GM23338 (cell line): ENCODE data around the gene SACM1L. TPM values are rescaled to one million over a fixed set of nuclear protein-coding genes. Genes with fewer than 3 reads are reported as not detected.

Source experiments
- ATAC-seq: fragments of 200-7000 bp; cut with Tn5 transposase; 3 replicates; pipeline ENCODE4 v1.9.1; 2020
- DNase-seq: peaks from one replicate; pipeline ENCODE4 v3.0.0-alpha.2; 2015; ENCODE audit warnings: low spot score
- H2AFZ ChIP-seq: fragments of 200-600 bp; sonication (generic); 2 replicates; pipeline ENCODE4 v1.8.0; 2016; ENCODE audit warnings: antibody characterized with exemption, mild to moderate bottlenecking, moderate library complexity
- H3F3A ChIP-seq: fragments of 200-600 bp; sonication (generic); replicated peaks from 2 replicates; pipeline ENCODE4 v1.8.0; 2017; ENCODE audit warnings: antibody characterized with exemption, mixed run types, low read depth
- H3K27ac ChIP-seq: fragments of 200-600 bp; sonication (generic); 2 replicates; pipeline ENCODE4 v1.6.1; 2016; ENCODE audit warnings: low read depth
- H3K27me3 ChIP-seq: fragments of 200-600 bp; sonication (generic); 2 replicates; pipeline ENCODE4 v1.8.0; 2016; ENCODE audit warnings: mild to moderate bottlenecking, mixed run types, moderate library complexity; ENCODE audit not compliant: insufficient read depth
- H3K36me3 ChIP-seq: fragments of 200-600 bp; sonication (generic); 2 replicates; pipeline ENCODE4 v1.8.0; 2016; ENCODE audit warnings: mild to moderate bottlenecking; ENCODE audit not compliant: insufficient read depth
- H3K4me1 ChIP-seq: fragments of 200-600 bp; sonication (generic); 2 replicates; pipeline ENCODE4 v1.8.0; 2016; ENCODE audit warnings: mild to moderate bottlenecking, moderate library complexity; ENCODE audit not compliant: insufficient read depth
- H3K4me2 ChIP-seq: fragments of 200-600 bp; sonication (generic); 2 replicates; pipeline ENCODE4 v1.7.1; 2017; ENCODE audit warnings: mixed run types
- H3K4me3 ChIP-seq: fragments of 200-600 bp; sonication (generic); 2 replicates; pipeline ENCODE4 v1.6.1; 2016; ENCODE audit warnings: mixed run types
- H3K79me2 ChIP-seq: fragments of 200-600 bp; sonication (generic); replicated peaks from 2 replicates; pipeline ENCODE4 v1.8.0; 2017; ENCODE audit warnings: mild to moderate bottlenecking; ENCODE audit not compliant: insufficient read depth
- H3K9me2 ChIP-seq: fragments of 200-600 bp; sonication (generic); 2 replicates; pipeline ENCODE4 v1.8.0; 2017; ENCODE audit not compliant: insufficient read depth
- H4K20me1 ChIP-seq: fragments of 200-600 bp; sonication (generic); replicated peaks from 2 replicates; pipeline ENCODE4 v1.8.0; 2017; ENCODE audit warnings: mild to moderate bottlenecking; ENCODE audit not compliant: insufficient read depth
- H3K27ac Mint-ChIP-seq: 2 replicates; pipeline ENCODE4 v1.8.0; 2020; ENCODE audit warnings: inconsistent platforms, mild to moderate bottlenecking, moderate library complexity, mixed read lengths
- H3K27me3 Mint-ChIP-seq: 3 replicates; pipeline ENCODE4 v1.8.0; 2022; ENCODE audit warnings: low read depth, mild to moderate bottlenecking, moderate library complexity, mixed read lengths, inconsistent platforms; ENCODE audit not compliant: insufficient read depth, poor library complexity
- H3K36me3 Mint-ChIP-seq: 3 replicates; pipeline ENCODE4 v1.8.0; 2021; ENCODE audit warnings: low read depth, mild to moderate bottlenecking, inconsistent platforms, moderate library complexity, mixed read lengths
- H3K4me1 Mint-ChIP-seq: 3 replicates; pipeline ENCODE4 v1.8.0; 2020; ENCODE audit warnings: mild to moderate bottlenecking, inconsistent platforms, mixed read lengths
- H3K4me3 Mint-ChIP-seq: 3 replicates; pipeline ENCODE4 v1.8.0; 2021; ENCODE audit warnings: moderate library complexity, mild to moderate bottlenecking, inconsistent platforms, mixed read lengths
- H3K9me3 Mint-ChIP-seq: 3 replicates; pipeline ENCODE4 v1.8.0; 2020; ENCODE audit warnings: moderate library complexity, mild to moderate bottlenecking, inconsistent platforms, mixed read lengths
- CREB1 ChIP-seq: fragments of 250-450 bp; sonication (Bioruptor Pico); IDR thresholded peaks from 2 replicates; pipeline ENCODE4 v1.5.0; 2020; ENCODE audit warnings: low read depth, mild to moderate bottlenecking, moderate library complexity
- ETS1 ChIP-seq: IDR thresholded peaks from 2 replicates; pipeline ENCODE4 v1.6.1; 2016; ENCODE audit warnings: antibody characterized with exemption
- EZH2 ChIP-seq: fragments of 200-600 bp; sonication (generic); IDR thresholded peaks from one replicate; pipeline ENCODE4 v1.8.0; 2017; ENCODE audit warnings: antibody characterized with exemption, mild to moderate bottlenecking, low read depth; ENCODE audit not compliant: unreplicated experiment
- NANOG ChIP-seq: IDR thresholded peaks from 2 replicates; pipeline ENCODE4 v1.6.1; 2016; ENCODE audit warnings: antibody characterized with exemption, borderline replicate concordance
- STAT1 ChIP-seq: IDR thresholded peaks from one replicate; pipeline ENCODE4 v1.6.1; 2016; ENCODE audit warnings: antibody characterized with exemption; ENCODE audit not compliant: unreplicated experiment
- ZNF114 ChIP-seq: fragments of 250-450 bp; sonication (Bioruptor Pico); IDR thresholded peaks from 2 replicates; pipeline ENCODE4 v1.5.0; 2020; ENCODE audit warnings: mild to moderate bottlenecking, moderate library complexity
- ZNF462 ChIP-seq: fragments of 250-450 bp; sonication (Bioruptor Pico); IDR thresholded peaks from 2 replicates; pipeline ENCODE4 v1.5.0; 2020; ENCODE audit warnings: mild to moderate bottlenecking, moderate library complexity
- polyA plus RNA-seq: library from polyadenylated mRNA; unstranded; fragments of >200 nt; fragmentation: Nextera tagmentation; extraction: Ambion mirVana; gene quantifications from 2 replicates; pipeline ENCODE4 v1.2.1, GENCODE V29; 2016
- total RNA-seq: library from RNA; depleted of rRNA; stranded (reverse); fragments of >200 nt; shearing (Covaris generic); gene quantifications from 2 replicates; pipeline ENCODE4 v1.2.3, GENCODE V29; 2014

SACM1L gene
- total and polyA plus RNA-seq, 2 experiments from 2014 or later = 43.5 to 97.8 TPM

GRCh38 chr3:45771831-45772230 lies 82.6 kb downstream of the SACM1L start:
- Mint-ChIP-seq H3K9me3 (peaks cover 7% of the 10 kb centered on the region), H3K27me3 (peaks cover 9% of the 10 kb centered on the region), H3K27ac (no peak overlapping the region)

More at GRCh38 chr3:45771831-45772230, 82.6 kb downstream of the SACM1L start:
- H2AFZ ChIP-seq = no peak overlapping the region
- H3F3A ChIP-seq = no peaks in the 10 kb centered on the region
- H4K20me1 ChIP-seq = no peaks in the 10 kb centered on the region
- no peaks in the 10 kb centered on the region for H3K79me2 ChIP-seq
- Mint-ChIP-seq H3K4me1 (no peaks in the 10 kb centered on the region), H3K4me3 (no peak overlapping the region), H3K36me3 (no peaks in the 10 kb centered on the region; the same call in 2 of the 3 replicates)
- H3K36me3 ChIP-seq = no peaks in the 10 kb centered on the region
- DNase-seq = no peak
- peaks cover 6% of the 10 kb centered on the region for H3K4me1 ChIP-seq
- no peak overlapping the region for H3K4me2 ChIP-seq
- H3K4me3 ChIP-seq = no peak overlapping the region
- no peak overlapping the region for H3K27ac ChIP-seq
- no peaks in the 10 kb centered on the region for H3K27me3 ChIP-seq
- TF ChIP-seq ZNF114 (CRISPR knock-in tag) (no peak), ETS1 (no peak), ZNF462 (CRISPR knock-in tag) (no peak), CREB1 (CRISPR knock-in tag) (no peak), EZH2 (no peak), NANOG (no peak), STAT1 (no peak)
- H3K9me2 ChIP-seq = 0 out of 2 replicates have a peak, but pooled peaks cover 13% of the 10 kb centered on the region
- no peak for ATAC-seq
